A673 (cell line): ENCODE measurements around the gene CCKAR. TPM values are rescaled to one million over a fixed set of nuclear protein-coding genes. Genes with fewer than 3 reads are reported as not detected.
"Not testable (repeated sequence)": the region's sequence is repeated elsewhere in the genome, so short reads cannot be mapped to it uniquely, and the experiment has no call there.

Experiments
- BruUV-seq: library from RNA; stranded (reverse); fragments of 400-500 nt; replicated peaks from 2 replicates; lab custom pipeline; 2021; lab: Mats Ljungman, UMichigan
- CTCF ChIA-PET: fragments of 300-600 bp; sonication (Branson Sonifier 250); formaldehyde crosslinking; loops from one replicate; lab custom pipeline; 2022; ENCODE audit warnings: antibody characterized with exemption; lab: Charles Lee
- POLR2A ChIA-PET: fragments of 300-600 bp; sonication (Branson Sonifier 250); formaldehyde crosslinking; loops from one replicate; lab custom pipeline; 2022; ENCODE audit warnings: antibody characterized with exemption; ENCODE audit not compliant: low non-redundant PET; lab: Charles Lee
- DNase-seq: peaks from one replicate; pipeline ENCODE4 v3.0.0-alpha.2; 2015; ENCODE audit warnings: low spot score
- H3K27ac ChIP-seq: fragments of 200-600 bp; sonication (generic); 2 replicates; pipeline ENCODE4 v1.5.1; 2016; ENCODE audit warnings: mixed run types, low read depth, mild to moderate bottlenecking, mixed read lengths, antibody characterized with exemption, low read length; ENCODE audit not compliant: poor library complexity, severe bottlenecking
- H3K27me3 ChIP-seq: fragments of 200-600 bp; sonication (generic); replicated peaks from 2 replicates; pipeline ENCODE4 v1.6.1; 2017; ENCODE audit warnings: mixed run types, low read depth, mild to moderate bottlenecking, mixed read lengths, antibody characterized with exemption, low read length; ENCODE audit not compliant: insufficient read depth, poor library complexity
- H3K36me3 ChIP-seq: fragments of 200-600 bp; sonication (generic); 2 replicates; pipeline ENCODE4 v1.6.1; 2016; ENCODE audit warnings: mixed run types, mild to moderate bottlenecking, mixed read lengths, antibody characterized with exemption, low read length; ENCODE audit not compliant: insufficient read depth, poor library complexity, severe bottlenecking
- H3K4me1 ChIP-seq: fragments of 200-600 bp; sonication (generic); 2 replicates; pipeline ENCODE4 v1.6.1; 2017; ENCODE audit warnings: mixed run types, mild to moderate bottlenecking, mixed read lengths, antibody characterized with exemption, low read length; ENCODE audit not compliant: insufficient read depth, poor library complexity, severe bottlenecking
- H3K4me3 ChIP-seq: fragments of 200-600 bp; sonication (generic); 2 replicates; pipeline ENCODE4 v1.5.1; 2016; ENCODE audit warnings: low read depth, mixed run types, mild to moderate bottlenecking, mixed read lengths, low read length; ENCODE audit not compliant: poor library complexity, severe bottlenecking
- H3K9me3 ChIP-seq: fragments of 200-600 bp; sonication (generic); 2 replicates; pipeline ENCODE4 v1.6.1; 2016; ENCODE audit warnings: mixed run types, low read depth, mild to moderate bottlenecking, mixed read lengths, antibody characterized with exemption, low read length; ENCODE audit not compliant: poor library complexity, severe bottlenecking
- CTCF ChIP-seq: fragments of 300-800, 200-600 bp; sonication (generic); conservative IDR thresholded peaks from 2 replicates; pipeline ENCODE4 v1.5.1; 2017; ENCODE audit warnings: low read depth, mild to moderate bottlenecking, antibody characterized with exemption, low read length, moderate library complexity, mixed read lengths
- EZH2 ChIP-seq: fragments of 200-600 bp; sonication (generic); IDR thresholded peaks from 2 replicates; pipeline ENCODE4 v1.6.1; 2017; ENCODE audit warnings: borderline replicate concordance, low read depth, mild to moderate bottlenecking, mixed read lengths, antibody characterized with exemption, low read length; ENCODE audit not compliant: poor library complexity, severe bottlenecking
- intact Hi-C: fragments of 100-400 bp; cut with micrococcal nuclease; formaldehyde crosslinking; loops from one replicate; pipeline ENCODE4 v1.10.0; 2022; ENCODE audit not compliant: unreplicated experiment
- total RNA-seq: library from RNA; stranded (reverse); gene quantifications from 2 replicates; pipeline ENCODE4 v1.2.3, GENCODE V29; 2021

Gene CCKAR
- total RNA-seq, 1 experiment from 2014 or later = not detected

- no TSS peak for BruUV-seq
- no peak for DNase-seq
- TF ChIP-seq EZH2 = no peak
- TF ChIP-seq CTCF = no peak
- no peaks in the 10 kb centered on the region for H3K4me1 ChIP-seq
- no peak overlapping the region for H3K27ac ChIP-seq
- intact Hi-C loops = no loop called here
- H3K9me3 ChIP-seq = no peaks in the 10 kb centered on the region
- CTCF ChIA-PET = no interaction called here
- POLR2A ChIA-PET = interaction anchor here (0.5 kb wide), 1 partner anchor 585 kb away, joined by 3 read pairs; no protein-coding TSS in a partner anchor
- no peaks in the 10 kb centered on the region for H3K36me3 ChIP-seq
- no peaks in the 10 kb centered on the region for H3K27me3 ChIP-seq
- H3K4me3 ChIP-seq = no peak overlapping the region
Observed at GRCh38 chr4:26503427-26503826, 13.1 kb upstream of the CCKAR start.

GRCh38 chr4:26500565-26500999, 10.3 kb upstream of the CCKAR start:
- intact Hi-C loops, CTCF ChIA-PET, H3K4me3 ChIP-seq, H3K27me3 ChIP-seq, H3K27ac ChIP-seq, DNase-seq, BruUV-seq, H3K9me3 ChIP-seq, POLR2A ChIA-PET, H3K36me3 ChIP-seq, H3K4me1 ChIP-seq: not testable (repeated sequence)

DNA sequence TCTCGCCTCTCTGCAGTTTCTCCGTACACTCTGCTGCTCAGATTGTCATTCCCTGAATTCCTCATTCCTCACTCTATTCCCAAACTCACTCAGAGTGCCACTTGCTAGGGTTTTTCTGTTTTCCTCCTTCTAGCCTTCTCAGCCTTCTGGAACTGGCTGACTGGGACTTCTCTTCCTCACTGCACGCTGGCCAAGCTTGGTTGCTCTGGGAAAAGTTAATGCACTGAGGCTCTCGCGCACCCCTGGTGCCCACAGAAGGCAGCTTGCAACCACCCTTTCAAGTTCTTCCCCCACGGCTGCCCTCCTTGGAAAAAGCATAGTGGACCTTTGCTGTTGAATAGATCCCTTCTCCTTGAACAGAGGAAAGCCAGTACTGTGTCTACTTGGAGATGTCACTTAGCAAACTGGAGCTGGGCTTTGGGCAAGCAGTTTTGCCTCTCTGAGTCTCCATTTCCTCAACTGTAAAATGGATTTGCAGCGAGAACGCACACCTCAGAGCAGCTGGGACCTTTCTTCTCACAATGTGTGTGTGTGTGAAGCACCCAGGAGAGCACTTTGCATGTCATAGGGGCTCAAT, 6.0 kb upstream of the CCKAR start:
- no peak for TF ChIP-seq EZH2
- TF ChIP-seq CTCF = no peak
- ChIA-PET POLR2A (no interaction called here), CTCF (no interaction called here)
- H3K36me3 ChIP-seq = no peaks in the 10 kb centered on the region
- no peaks in the 10 kb centered on the region for H3K4me1 ChIP-seq
- BruUV-seq = no TSS peak
- H3K27me3 ChIP-seq = no peaks in the 10 kb centered on the region
- DNase-seq = no peak
- H3K27ac ChIP-seq = no peak overlapping the region
- H3K9me3 ChIP-seq = no peaks in the 10 kb centered on the region
- H3K4me3 ChIP-seq = no peak overlapping the region
- intact Hi-C loops = no loop called here

DNA sequence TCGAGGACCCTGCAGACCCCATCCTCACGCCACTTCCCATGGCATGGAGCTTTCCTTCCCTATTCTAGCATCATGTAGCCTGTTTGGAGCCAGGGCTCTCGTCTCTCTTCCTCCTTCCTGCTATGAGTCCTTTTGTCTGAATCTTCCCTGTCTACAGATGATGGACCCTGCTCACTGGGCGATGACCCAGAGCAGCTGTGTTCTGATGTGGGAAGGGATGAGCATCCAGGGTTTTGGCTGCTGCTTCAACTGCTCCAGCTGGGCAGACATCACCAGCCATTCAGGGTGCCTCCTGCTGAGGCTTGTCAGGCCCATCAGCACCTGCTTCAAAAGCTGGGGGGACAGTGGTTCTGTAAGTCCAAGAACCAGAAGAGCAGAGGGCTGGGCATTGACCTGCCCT, 3.2 kb upstream of the CCKAR start:
- no peaks in the 10 kb centered on the region for H3K36me3 ChIP-seq
- intact Hi-C loops = no loop called here
- DNase-seq = no peak
- peaks cover 4% of the 10 kb centered on the region for H3K4me1 ChIP-seq
- no peaks in the 10 kb centered on the region for H3K9me3 ChIP-seq
- ChIA-PET CTCF (no interaction called here), POLR2A (no interaction called here)
- no peak overlapping the region for H3K27ac ChIP-seq
- no peak overlapping the region for H3K4me3 ChIP-seq
- TF ChIP-seq EZH2 (no peak), CTCF (no peak)
- no peaks in the 10 kb centered on the region for H3K27me3 ChIP-seq
- no TSS peak for BruUV-seq
